ENCODE measurements around the gene PTCH1.

Gene PTCH1

DNA sequence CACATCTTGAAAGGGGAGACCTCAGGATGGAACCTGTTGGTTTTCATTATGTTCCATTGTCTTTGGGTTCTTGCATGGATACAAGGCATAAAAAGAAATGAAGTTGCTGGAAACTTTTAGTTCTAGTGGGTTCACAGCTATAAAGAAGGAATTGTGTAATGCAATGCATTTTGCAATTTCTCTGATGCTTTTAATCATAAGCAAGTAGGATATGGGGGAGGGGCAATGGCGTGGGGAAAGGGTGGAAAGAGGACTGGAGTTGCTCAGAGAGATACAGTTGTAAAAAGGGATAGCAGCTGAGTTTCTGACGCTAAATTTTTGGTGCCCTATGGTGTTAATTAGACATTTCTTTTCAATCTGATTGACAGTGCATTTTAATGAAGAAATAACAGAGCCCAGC is 110.7 kb downstream of the PTCH1 start:
- DNase-seq (ENCODE audit: low read depth in 2 of 2): no peak

DNA sequence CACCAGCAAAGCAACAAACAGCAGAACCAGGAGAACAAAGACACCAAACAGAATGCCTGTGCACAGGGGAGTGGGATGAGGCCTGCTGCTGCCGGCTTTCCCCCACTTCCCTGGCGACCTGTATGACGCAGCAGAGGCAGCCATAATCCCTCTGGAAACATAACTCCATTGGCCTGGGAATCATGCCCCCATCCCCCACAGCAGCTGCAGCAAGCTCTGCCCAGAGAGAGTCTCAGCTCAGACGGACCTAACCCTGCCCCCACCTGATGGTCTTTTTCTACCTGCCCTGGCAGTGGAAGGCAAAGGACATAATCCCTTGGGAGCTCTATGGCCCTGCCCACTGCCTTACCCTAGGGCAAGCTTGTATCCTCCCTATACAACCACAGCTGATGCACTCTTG is 117.5 kb downstream of the PTCH1 start:
- DNase-seq (ENCODE audit: low read depth in 2 of 2): no peak

All from stimulated activated CD8-positive, alpha-beta memory T cell treated with anti-CD3 and anti-CD28 coated beads, Interleukin-2, amount 100 ng/mL, for 48 hours (primary cell).